H9 (cell line): Measurements from ENCODE around the gene THAP5. TPM values are rescaled to one million over a fixed set of nuclear protein-coding genes. Genes with fewer than 3 reads are reported as not detected.

Source experiments
- DNase-seq: peaks from one replicate; pipeline ENCODE4 v3.0.0-alpha.2; 2017
- H2AFZ ChIP-seq: one replicate; pipeline ENCODE4 v1.6.1; 2013; ENCODE audit warnings: mild to moderate bottlenecking, low read length, control low read depth, moderate library complexity
- H2AK5ac ChIP-seq: 2 replicates; pipeline ENCODE4 v1.6.1; 2013; ENCODE audit warnings: low read length, control low read depth, mixed read lengths; ENCODE audit not compliant: insufficient read length
- H2BK120ac ChIP-seq: one replicate; pipeline ENCODE4 v1.6.1; 2013; ENCODE audit warnings: low read depth, mild to moderate bottlenecking, low read length, control low read depth, inconsistent platforms; ENCODE audit not compliant: poor library complexity, severe bottlenecking
- H2BK12ac ChIP-seq: 2 replicates; pipeline ENCODE4 v1.6.1; 2013; ENCODE audit warnings: low read length, control low read depth, mixed read lengths, low read depth; ENCODE audit not compliant: insufficient read length
- H2BK15ac ChIP-seq: 2 replicates; pipeline ENCODE4 v1.6.1; 2013; ENCODE audit warnings: low read depth, low read length, control low read depth
- H2BK20ac ChIP-seq: one replicate; pipeline ENCODE4 v1.6.1; 2013; ENCODE audit warnings: low read depth, mild to moderate bottlenecking, low read length, control low read depth, inconsistent platforms; ENCODE audit not compliant: poor library complexity, severe bottlenecking
- H2BK5ac ChIP-seq: 2 replicates; pipeline ENCODE4 v1.6.1; 2013; ENCODE audit warnings: low read length, control low read depth, mixed read lengths; ENCODE audit not compliant: insufficient read length
- H3K14ac ChIP-seq: 2 replicates; pipeline ENCODE4 v1.6.1; 2013; ENCODE audit warnings: low read length, control low read depth; ENCODE audit not compliant: insufficient read depth
- H3K18ac ChIP-seq: 2 replicates; pipeline ENCODE4 v1.6.1; 2013; ENCODE audit warnings: low read depth, mild to moderate bottlenecking, mixed read lengths, low read length, control low read depth; ENCODE audit not compliant: insufficient read length
- H3K23ac ChIP-seq: 2 replicates; pipeline ENCODE4 v1.6.1; 2013; ENCODE audit warnings: low read length, control low read depth, mixed read lengths, low read depth; ENCODE audit not compliant: insufficient read length
- H3K23me2 ChIP-seq: 2 replicates; pipeline ENCODE4 v1.6.1; 2013; ENCODE audit warnings: low read depth, mild to moderate bottlenecking, mixed read lengths, low read length, control low read depth; ENCODE audit not compliant: insufficient read length, poor library complexity, severe bottlenecking
- H3K27ac ChIP-seq: 2 replicates; pipeline ENCODE4 v1.5.1; 2013; ENCODE audit warnings: low read length, control low read depth, mixed read lengths, low read depth; ENCODE audit not compliant: insufficient read length
- H3K27me3 ChIP-seq: 2 replicates; pipeline ENCODE4 v1.6.1; 2013; ENCODE audit warnings: low read length, control low read depth, inconsistent platforms; ENCODE audit not compliant: insufficient read depth
- H3K4ac ChIP-seq: 2 replicates; pipeline ENCODE4 v1.6.1; 2013; ENCODE audit warnings: low read depth, mild to moderate bottlenecking, control low read depth, inconsistent platforms, low read length, moderate library complexity
- H3K4me1 ChIP-seq: 2 replicates; pipeline ENCODE4 v1.6.1; 2013; ENCODE audit warnings: low read length, control low read depth, inconsistent platforms; ENCODE audit not compliant: insufficient read depth
- H3K4me2 ChIP-seq: 2 replicates; pipeline ENCODE4 v1.6.1; 2013; ENCODE audit warnings: low read length, control low read depth, mixed read lengths; ENCODE audit not compliant: insufficient read length, insufficient read depth
- H3K56ac ChIP-seq: 2 replicates; pipeline ENCODE4 v1.6.1; 2013; ENCODE audit warnings: low read depth, mild to moderate bottlenecking, mixed read lengths, low read length, control low read depth; ENCODE audit not compliant: insufficient read length
- H3K79me1 ChIP-seq: 2 replicates; pipeline ENCODE4 v1.6.1; 2013; ENCODE audit warnings: low read depth, mild to moderate bottlenecking, moderate library complexity, low read length, control low read depth, inconsistent platforms; ENCODE audit not compliant: insufficient read depth, poor library complexity, severe bottlenecking
- H3K79me2 ChIP-seq: 2 replicates; pipeline ENCODE4 v1.6.1; 2013; ENCODE audit warnings: low read length, control low read depth, inconsistent platforms; ENCODE audit not compliant: insufficient read depth
- H3K9ac ChIP-seq: 2 replicates; pipeline ENCODE4 v1.6.1; 2013; ENCODE audit warnings: low read length, control low read depth, mixed read lengths; ENCODE audit not compliant: insufficient read length; ENCODE audit errors: extremely low read depth
- H3K9me3 ChIP-seq: one replicate; pipeline ENCODE4 v1.6.1; 2013; ENCODE audit warnings: low read depth, low read length, inconsistent platforms; ENCODE audit not compliant: control insufficient read depth
- H3T11ph ChIP-seq: one replicate; pipeline ENCODE4 v1.6.1; 2013; ENCODE audit warnings: mild to moderate bottlenecking, low read length, control low read depth, inconsistent platforms
- H4K20me1 ChIP-seq: one replicate; pipeline ENCODE4 v1.6.1; 2013; ENCODE audit not compliant: control insufficient read depth, insufficient read length, insufficient read depth
- H4K5ac ChIP-seq: 2 replicates; pipeline ENCODE4 v1.6.1; 2013; ENCODE audit warnings: low read depth, mild to moderate bottlenecking, mixed read lengths, low read length, control low read depth; ENCODE audit not compliant: insufficient read length
- H4K8ac ChIP-seq: replicated peaks from 2 replicates; pipeline ENCODE4 v1.6.1; 2013; ENCODE audit warnings: low read length, control low read depth, mixed read lengths, low read depth; ENCODE audit not compliant: insufficient read length
- H4K91ac ChIP-seq: 2 replicates; pipeline ENCODE4 v1.6.1; 2013; ENCODE audit warnings: low read depth, mild to moderate bottlenecking, moderate library complexity, mixed read lengths, low read length, control low read depth; ENCODE audit not compliant: insufficient read length
- H3K27ac Mint-ChIP-seq, 3 experiments: 2 replicates in 2 of 3; 3 replicates in 1 of 3; pipeline ENCODE4 v1.8.0; 2020 to 2021; ENCODE audit warnings: mixed read lengths in 3 of 3, mild to moderate bottlenecking in 1 of 3, moderate library complexity in 1 of 3
- H3K27me3 Mint-ChIP-seq: 2 replicates; pipeline ENCODE4 v1.8.0; 2021; ENCODE audit warnings: low read depth, mild to moderate bottlenecking, moderate library complexity, mixed read lengths
- H3K36me3 Mint-ChIP-seq, 3 experiments: 2 replicates in 2 of 3; 3 replicates in 1 of 3; pipeline ENCODE4 v1.8.0; 2020 to 2021; ENCODE audit warnings: low read depth in 3 of 3, mixed read lengths in 3 of 3; ENCODE audit not compliant: insufficient read depth in 1 of 3
- H3K4me1 Mint-ChIP-seq, 2 experiments: 2 replicates each; pipeline ENCODE4 v1.8.0; 2020; ENCODE audit warnings: mixed read lengths in 2 of 2
- H3K4me3 Mint-ChIP-seq, 2 experiments: 2 replicates in 1 of 2; 3 replicates in 1 of 2; pipeline ENCODE4 v1.8.0; 2020 to 2021; ENCODE audit warnings: mild to moderate bottlenecking in 2 of 2, mixed read lengths in 2 of 2, moderate library complexity in 1 of 2
- H3K9me3 Mint-ChIP-seq, 2 experiments: 2 replicates in 1 of 2; 3 replicates in 1 of 2; pipeline ENCODE4 v1.8.0; 2020; ENCODE audit warnings: mild to moderate bottlenecking in 2 of 2, mixed read lengths in 2 of 2, moderate library complexity in 1 of 2
- WGBS: extraction: QIAGEN DNeasy Blood & Tissue Kit; methylation state at CpG from one replicate; pipeline ENCODE4 v1.1.7; 2013; ENCODE audit warnings: missing lambda C conversion rate, low lambda C conversion rate, mixed read lengths; ENCODE audit not compliant: insufficient read length; ENCODE audit errors: extremely low coverage; 5-methylcytosine and 5-hydroxymethylcytosine counted together
- total RNA-seq: library from RNA; stranded (reverse); gene quantifications from 2 replicates; pipeline ENCODE4 v1.2.1, GENCODE V29; 2021
- TF ChIP-seq, protein P1 (sequence below): fragments of 200-600 bp; sonication (generic); conservative IDR thresholded peaks from 3 replicates; pipeline ENCODE4 v1.8.0; 2021; ENCODE audit warnings: antibody characterized with exemption, mild to moderate bottlenecking

The THAP5 gene
- total RNA-seq, 1 experiment from 2014 or later: 20.6 TPM

- H3K23me2 ChIP-seq: peaks cover 5% of the 10 kb centered on the region
- H2BK20ac ChIP-seq: no peak overlapping the region
- no peaks in the 10 kb centered on the region for H3K27me3 ChIP-seq
- peaks cover 5% of the 10 kb centered on the region; the same call in 1 of the 2 replicates for H3K79me2 ChIP-seq
- Mint-ChIP-seq H3K4me3 (no peak overlapping the region), H3K4me1 (peaks cover 9 to 10% of the 10 kb centered on the region in 2 experiments), H3K27ac (0 out of 7 replicates have a peak overlapping the region, but pooled peaks of 1 of the 3 experiments have one; percentile 70), H3K9me3 (peaks cover 13 to 14% of the 10 kb centered on the region in 2 experiments), H3K36me3 (peaks cover 32 to 55% (median 51%) of the 10 kb centered on the region in 3 experiments), H3K27me3 (no peaks in the 10 kb centered on the region)
- WGBS: no CpG with 5 or more reads among the region's 2 CpGs
- no peaks in the 10 kb centered on the region for H4K20me1 ChIP-seq
- no peak overlapping the region for H3K4ac ChIP-seq
- H3K9ac ChIP-seq: no peak overlapping the region
- H3K4me1 ChIP-seq: no peaks in the 10 kb centered on the region
- H2AK5ac ChIP-seq: no peak overlapping the region
- H3K4me2 ChIP-seq: no peak overlapping the region
- no peak overlapping the region for H2BK12ac ChIP-seq
- H3K9me3 ChIP-seq: peaks cover 14% of the 10 kb centered on the region
- H3K14ac ChIP-seq: no peak overlapping the region
- no peak overlapping the region for H2AFZ ChIP-seq
- TF ChIP-seq, protein P1, sequence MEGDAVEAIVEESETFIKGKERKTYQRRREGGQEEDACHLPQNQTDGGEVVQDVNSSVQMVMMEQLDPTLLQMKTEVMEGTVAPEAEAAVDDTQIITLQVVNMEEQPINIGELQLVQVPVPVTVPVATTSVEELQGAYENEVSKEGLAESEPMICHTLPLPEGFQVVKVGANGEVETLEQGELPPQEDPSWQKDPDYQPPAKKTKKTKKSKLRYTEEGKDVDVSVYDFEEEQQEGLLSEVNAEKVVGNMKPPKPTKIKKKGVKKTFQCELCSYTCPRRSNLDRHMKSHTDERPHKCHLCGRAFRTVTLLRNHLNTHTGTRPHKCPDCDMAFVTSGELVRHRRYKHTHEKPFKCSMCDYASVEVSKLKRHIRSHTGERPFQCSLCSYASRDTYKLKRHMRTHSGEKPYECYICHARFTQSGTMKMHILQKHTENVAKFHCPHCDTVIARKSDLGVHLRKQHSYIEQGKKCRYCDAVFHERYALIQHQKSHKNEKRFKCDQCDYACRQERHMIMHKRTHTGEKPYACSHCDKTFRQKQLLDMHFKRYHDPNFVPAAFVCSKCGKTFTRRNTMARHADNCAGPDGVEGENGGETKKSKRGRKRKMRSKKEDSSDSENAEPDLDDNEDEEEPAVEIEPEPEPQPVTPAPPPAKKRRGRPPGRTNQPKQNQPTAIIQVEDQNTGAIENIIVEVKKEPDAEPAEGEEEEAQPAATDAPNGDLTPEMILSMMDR: no peak
- no peak overlapping the region for H3K18ac ChIP-seq
- H4K91ac ChIP-seq: no peak overlapping the region
- H3K56ac ChIP-seq: no peak overlapping the region
- no peak overlapping the region for H2BK120ac ChIP-seq
- H3K27ac ChIP-seq: no peak overlapping the region
- H4K5ac ChIP-seq: no peak overlapping the region
- no peak for DNase-seq
- H2BK15ac ChIP-seq: no peak overlapping the region
- no peak overlapping the region for H4K8ac ChIP-seq
- no peak overlapping the region for H2BK5ac ChIP-seq
- no peaks in the 10 kb centered on the region for H3K79me1 ChIP-seq
- no peak overlapping the region for H3K23ac ChIP-seq
- no peak overlapping the region for H3T11ph ChIP-seq
Measured at GRCh38 chr7:108575156-108575555, 5.7 kb upstream of the THAP5 start.
